ENCODE results near the gene GALK2.

- TF ChIP-seq CTCF (IDR thresholded peaks at IDR 0.05 in 8 of 11, conservative IDR thresholded peaks at IDR 0.05 in 3 of 11) = peak in 10 of 11 experiments; percentile 6 to 64 (median 47)
- no peak for TF ChIP-seq POLR2A (IDR thresholded peaks at IDR 0.05)
These were observed 24.1 kb upstream of the GALK2 start for GRCh38 chr15:49145651-49146609.

Data from spleen (tissue), 7 donors.